HEK293T (cell line): ENCODE measurements around the gene KRTAP10-2.
"Not testable (repeated sequence)": the region's sequence is repeated elsewhere in the genome, so short reads cannot be mapped to it uniquely, and the experiment has no call there.

Source experiments
- CTCF ChIA-PET: fragments of 350-600 bp; formaldehyde crosslinking; extraction: SDS; loops from one replicate; lab custom pipeline; 2021; ENCODE audit warnings: antibody characterized with exemption, inconsistent platforms; lab: Yijun Ruan, JAX
- POLR2A ChIA-PET: fragments of 350-600 bp; formaldehyde crosslinking; extraction: SDS; loops from one replicate; lab custom pipeline; 2020; ENCODE audit warnings: antibody characterized with exemption, inconsistent platforms; lab: Yijun Ruan, JAX
- DNase-seq: peaks from one replicate; pipeline ENCODE4 v3.0.0; 2012; ENCODE audit warnings: mixed read lengths; ENCODE audit errors: extremely low spot score
- ARNT ChIP-seq: fragments of 450-650 bp; IDR thresholded peaks from 2 replicates; pipeline ENCODE4 v1.6.1; 2017; ENCODE audit warnings: mild to moderate bottlenecking
- BHLHE40 ChIP-seq: fragments of 450-650 bp; IDR thresholded peaks from 2 replicates; pipeline ENCODE4 v1.6.1; 2016; ENCODE audit warnings: mild to moderate bottlenecking, moderate library complexity, borderline replicate concordance
- CTBP1 ChIP-seq: fragments of 450-650 bp; IDR thresholded peaks from 2 replicates; pipeline ENCODE4 v1.6.1; 2016; ENCODE audit warnings: borderline replicate concordance
- ELF4 ChIP-seq: fragments of 450-650 bp; IDR thresholded peaks from 2 replicates; pipeline ENCODE4 v1.6.1; 2017; ENCODE audit warnings: antibody characterized with exemption
- FOXA1 ChIP-seq: fragments of 450-650 bp; IDR thresholded peaks from 2 replicates; pipeline ENCODE4 v1.6.1; 2016; ENCODE audit warnings: mild to moderate bottlenecking
- FOXK2 ChIP-seq: fragments of 450-650 bp; IDR thresholded peaks from 2 replicates; pipeline ENCODE4 v1.6.1; 2016; ENCODE audit warnings: mild to moderate bottlenecking
- FOXM1 ChIP-seq: fragments of 450-650 bp; IDR thresholded peaks from 2 replicates; pipeline ENCODE4 v1.6.1; 2017; ENCODE audit warnings: mild to moderate bottlenecking, borderline replicate concordance
- HDGF ChIP-seq: fragments of 450-650 bp; IDR thresholded peaks from 2 replicates; pipeline ENCODE4 v1.6.1; 2017; ENCODE audit warnings: antibody characterized with exemption, borderline replicate concordance
- L3MBTL2 ChIP-seq: fragments of 450-650 bp; conservative IDR thresholded peaks from 2 replicates; pipeline ENCODE4 v1.6.1; 2016; ENCODE audit warnings: mild to moderate bottlenecking
- LEF1 ChIP-seq: fragments of 450-650 bp; IDR thresholded peaks from 2 replicates; pipeline ENCODE4 v1.6.1; 2017; ENCODE audit warnings: mild to moderate bottlenecking, borderline replicate concordance
- NFRKB ChIP-seq: fragments of 450-650 bp; IDR thresholded peaks from 2 replicates; pipeline ENCODE4 v1.6.1; 2016; ENCODE audit warnings: mild to moderate bottlenecking, moderate library complexity
- PKNOX1 ChIP-seq: fragments of 450-650 bp; IDR thresholded peaks from 2 replicates; pipeline ENCODE4 v1.6.1; 2016
- SP1 ChIP-seq: fragments of 450-650 bp; IDR thresholded peaks from 2 replicates; pipeline ENCODE4 v1.6.1; 2017
- SUZ12 ChIP-seq: fragments of 450-650 bp; IDR thresholded peaks from 2 replicates; pipeline ENCODE4 v1.6.1; 2016; ENCODE audit warnings: mild to moderate bottlenecking
- TARDBP ChIP-seq: fragments of 450-650 bp; IDR thresholded peaks from 2 replicates; pipeline ENCODE4 v1.6.1; 2016
- ZNF384 ChIP-seq: fragments of 450-650 bp; IDR thresholded peaks from 2 replicates; pipeline ENCODE4 v1.6.1; 2016

Gene KRTAP10-2

GRCh38 chr21:44578371-44579055, 27.2 kb upstream of the KRTAP10-2 start:
- TF ChIP-seq SP1 (no peak), FOXK2 (no peak), BHLHE40 (no peak), FOXA1 (no peak), ELF4 (no peak), LEF1 (no peak), ARNT (no peak), L3MBTL2 (no peak), HDGF (no peak), ZNF384 (no peak), FOXM1 (no peak)
- ChIA-PET CTCF (no interaction called here), POLR2A (no interaction called here)
- DNase-seq = no peak

GRCh38 chr21:44576025-44576420, 24.7 kb upstream of the KRTAP10-2 start:
- DNase-seq = no peak
- ChIA-PET POLR2A (no interaction called here), CTCF (no interaction called here)
- no peak for TF ChIP-seq L3MBTL2
- TF ChIP-seq CTBP1 = no peak
- no peak for TF ChIP-seq SP1
- no peak for TF ChIP-seq NFRKB
- no peak for TF ChIP-seq ARNT
- no peak for TF ChIP-seq SUZ12
- no peak for TF ChIP-seq FOXM1
- no peak for TF ChIP-seq BHLHE40
- no peak for TF ChIP-seq PKNOX1
- TF ChIP-seq FOXA1 = no peak
- TF ChIP-seq HDGF = no peak
- TF ChIP-seq ELF4 = no peak

DNA sequence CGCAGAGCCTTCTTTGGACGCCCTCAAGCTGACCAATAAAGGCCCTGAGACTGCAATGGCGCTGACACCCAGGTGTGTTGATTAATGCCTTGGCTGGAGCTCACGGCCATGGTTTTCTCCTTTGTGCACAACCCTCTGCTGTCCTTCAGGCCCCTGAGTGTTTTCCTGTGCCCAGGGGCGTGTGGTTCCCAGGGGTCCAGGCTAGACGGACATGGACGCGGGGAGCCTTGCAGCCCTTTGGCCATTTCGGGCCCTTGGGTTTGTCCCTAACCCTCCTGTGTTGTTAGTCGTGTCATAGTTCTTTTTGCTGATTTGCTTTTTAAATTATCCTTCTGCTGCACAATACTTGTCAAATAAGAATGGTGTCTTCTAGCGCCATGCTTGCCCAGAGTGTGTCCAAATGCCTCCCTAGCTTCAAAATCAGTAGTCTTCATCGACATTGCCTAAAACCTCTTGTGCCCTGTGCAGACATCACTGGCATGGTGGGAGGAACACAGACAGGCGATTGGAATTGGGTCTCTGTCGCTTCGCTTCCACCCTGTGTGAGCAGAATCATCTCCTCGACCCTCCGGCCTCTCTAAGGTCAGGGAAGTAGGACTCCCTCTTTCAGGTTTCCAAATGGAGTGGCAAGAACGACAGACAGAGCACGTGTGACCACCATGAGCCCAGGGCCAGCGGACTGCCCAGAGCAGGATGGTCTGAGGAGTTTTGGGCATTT, 24.2 kb upstream of the KRTAP10-2 start:
- DNase-seq = no peak
- ChIA-PET CTCF (no interaction called here), POLR2A (no interaction called here)
- TF ChIP-seq ARNT = no peak
- no peak for TF ChIP-seq HDGF
- TF ChIP-seq FOXA1 = no peak
- no peak for TF ChIP-seq FOXM1
- TF ChIP-seq SP1 = no peak
- no peak for TF ChIP-seq ELF4
- no peak for TF ChIP-seq CTBP1
- TF ChIP-seq BHLHE40 = no peak
- no peak for TF ChIP-seq SUZ12
- TF ChIP-seq TARDBP = no peak
- TF ChIP-seq NFRKB = no peak
- TF ChIP-seq PKNOX1 = no peak
- no peak for TF ChIP-seq LEF1
- no peak for TF ChIP-seq L3MBTL2

DNA sequence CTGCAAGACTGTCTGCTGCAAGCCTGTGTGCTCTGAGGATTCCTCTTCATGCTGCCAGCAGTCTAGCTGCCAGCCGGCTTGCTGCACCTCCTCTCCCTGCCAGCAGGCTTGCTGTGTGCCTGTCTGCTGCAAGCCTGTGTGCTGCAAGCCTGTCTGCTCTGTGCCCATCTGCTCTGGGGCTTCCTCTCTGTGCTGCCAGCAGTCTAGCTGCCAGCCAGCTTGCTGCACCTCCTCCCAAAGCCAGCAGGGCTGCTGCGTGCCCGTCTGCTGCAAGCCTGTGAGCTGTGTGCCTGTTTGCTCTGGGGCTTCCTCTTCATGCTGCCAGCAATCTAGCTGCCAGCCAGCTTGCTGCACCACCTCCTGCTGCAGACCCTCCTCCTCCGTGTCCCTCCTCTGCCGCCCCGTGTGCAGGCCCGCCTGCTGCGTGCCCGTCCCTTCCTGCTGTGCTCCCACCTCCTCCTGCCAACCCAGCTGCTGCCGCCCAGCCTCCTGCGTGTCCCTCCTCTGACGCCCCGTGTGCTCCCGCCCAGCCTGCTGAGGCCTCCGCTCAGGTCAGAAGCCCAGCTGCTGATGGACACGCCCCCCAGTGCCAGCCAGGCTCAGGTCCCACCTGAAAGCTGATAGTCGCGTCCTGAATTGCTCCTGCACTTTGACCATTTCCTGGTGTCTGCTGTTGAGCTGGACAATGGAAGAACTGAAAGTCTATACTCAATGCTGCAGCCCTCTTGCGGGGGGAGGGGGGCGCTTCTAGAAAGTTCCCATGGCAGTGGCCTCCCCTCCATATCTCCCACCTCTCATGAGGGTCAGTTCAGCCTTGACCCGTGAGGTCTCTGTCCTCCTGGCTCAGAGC, 23.4 kb upstream of the KRTAP10-2 start:
- no peak for TF ChIP-seq ARNT
- TF ChIP-seq ELF4 = no peak
- no peak for TF ChIP-seq FOXK2
- no peak for TF ChIP-seq PKNOX1
- TF ChIP-seq HDGF = no peak
- TF ChIP-seq NFRKB = no peak
- TF ChIP-seq FOXM1 = no peak
- TF ChIP-seq SUZ12 = no peak
- ChIA-PET CTCF (no interaction called here), POLR2A (no interaction called here)
- DNase-seq = no peak

GRCh38 chr21:44573630-44574456, 22.5 kb upstream of the KRTAP10-2 start, which contains the start of gene KRTAP10-4:
KRTAP10-4 (plus strand) TSS chr21:44573729; CDS start chr21:44573759, 30 bp downstream.
- DNase-seq, CTCF ChIA-PET, POLR2A ChIA-PET: not testable (repeated sequence)
